ENCODE measurements around the gene RHEBL1. TPM values are rescaled to one million over a fixed set of nuclear protein-coding genes. Genes with fewer than 3 reads are reported as not detected.
A peak's percentile ranks its signal among the peaks of the same experiment; 100 is the strongest.

The RHEBL1 gene
- total RNA-seq, 5 donors from 2014 or later (not counting 1 experiment from before 2014, with no cell fraction given), result 2.3 to 5.3 (median 2.5) TPM

- Mint-ChIP-seq H3K4me1 (peaks cover 47 to 62% (median 60%) of the 10 kb centered on the region in 3 donors), H3K27ac (peak overlapping the region in 1 of 2 donors; percentile 11), H3K36me3 (peaks cover 46% of the 10 kb centered on the region), H3K9me3 (no peaks in the 10 kb centered on the region), H3K4me3 (no peak overlapping the region), H3K27me3 (no peaks in the 10 kb centered on the region)
- Histone ChIP-seq H3K4me1 (ENCODE audit: control insufficient read depth in 1 of 2, extremely low read depth in 1 of 2, insufficient read depth in 2 of 2, low read length in 2 of 2) (peaks cover 37 to 54% of the 10 kb centered on the region in 2 experiments), H3K36me3 (ENCODE audit: control insufficient read depth in 2 of 2, extremely low read depth in 1 of 2, insufficient read depth in 1 of 2, low read length in 1 of 2) (peaks cover 36 to 61% of the 10 kb centered on the region in 2 donors), H3K27me3 (replicated peaks in 1 of 2; ENCODE audit: control insufficient read depth in 2 of 2, extremely low read depth in 1 of 2, insufficient read depth in 2 of 2, low read length in 1 of 2) (no peaks in the 10 kb centered on the region), H3K9me3 (no peaks in the 10 kb centered on the region), H3K27ac (ENCODE audit: low read length) (no peak overlapping the region), H3K4me3 (ENCODE audit: control insufficient read depth in 1 of 2, extremely low read depth in 1 of 2, low read length in 1 of 2) (no peak overlapping the region)
- POLR2A ChIA-PET, result no interaction called here
- 100% methylated on average over 1 of the region's 5 CpGs for WGBS (ENCODE audit: insufficient coverage)
- ATAC-seq (replicated peaks in 1 of 4) (no peak), DNase-seq (no peak)
- CTCF ChIA-PET, result interaction anchor here in 1 of 2 donors (1.9 kb wide), 1 partner anchor 11 kb away, joined by 5 read pairs; no protein-coding TSS in a partner anchor
Observed at GRCh38 chr12:49054096-49054495, 15.7 kb downstream of the RHEBL1 start.

DNA sequence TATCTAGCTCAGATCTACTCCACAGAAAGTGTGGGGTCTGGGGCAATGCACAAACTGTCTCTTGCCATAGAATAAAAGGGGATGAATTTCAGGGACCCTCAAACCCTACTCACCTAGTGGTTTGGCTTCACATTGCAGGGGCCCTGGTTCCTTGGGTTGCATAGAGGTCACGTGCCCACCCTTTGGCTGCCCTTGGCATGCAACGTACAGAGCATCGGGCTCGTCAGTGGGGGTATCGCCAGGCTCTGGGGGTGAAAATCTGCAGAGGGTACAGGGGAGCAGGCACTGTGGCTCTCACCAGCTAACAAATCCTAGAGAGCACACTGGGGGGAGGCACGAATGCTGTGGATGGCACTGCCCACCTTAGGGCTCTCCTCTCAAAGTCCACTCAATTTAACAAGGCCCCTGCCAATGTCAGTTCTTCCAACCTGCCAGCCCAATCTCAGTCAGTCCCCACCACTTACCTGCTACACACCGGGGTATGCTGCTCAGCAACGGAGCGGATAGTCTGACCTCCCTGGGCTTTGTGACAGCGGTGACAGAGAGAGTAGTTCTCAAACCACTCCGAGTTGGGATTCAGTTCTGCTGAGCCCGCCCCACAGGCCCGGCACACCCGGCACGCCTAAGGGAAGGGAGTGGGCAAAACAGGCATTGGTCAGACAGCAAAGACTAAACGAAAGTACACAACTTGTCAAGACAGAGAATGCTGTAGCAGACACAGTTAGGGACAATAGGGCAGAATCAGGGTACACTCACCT lies 17.1 kb downstream of the RHEBL1 start:
- CTCF ChIA-PET, result no interaction called here
- H3K4me1 Mint-ChIP-seq, result peaks cover 33 to 48% (median 46%) of the 10 kb centered on the region in 3 donors
- POLR2A ChIA-PET, result no interaction called here

DNA sequence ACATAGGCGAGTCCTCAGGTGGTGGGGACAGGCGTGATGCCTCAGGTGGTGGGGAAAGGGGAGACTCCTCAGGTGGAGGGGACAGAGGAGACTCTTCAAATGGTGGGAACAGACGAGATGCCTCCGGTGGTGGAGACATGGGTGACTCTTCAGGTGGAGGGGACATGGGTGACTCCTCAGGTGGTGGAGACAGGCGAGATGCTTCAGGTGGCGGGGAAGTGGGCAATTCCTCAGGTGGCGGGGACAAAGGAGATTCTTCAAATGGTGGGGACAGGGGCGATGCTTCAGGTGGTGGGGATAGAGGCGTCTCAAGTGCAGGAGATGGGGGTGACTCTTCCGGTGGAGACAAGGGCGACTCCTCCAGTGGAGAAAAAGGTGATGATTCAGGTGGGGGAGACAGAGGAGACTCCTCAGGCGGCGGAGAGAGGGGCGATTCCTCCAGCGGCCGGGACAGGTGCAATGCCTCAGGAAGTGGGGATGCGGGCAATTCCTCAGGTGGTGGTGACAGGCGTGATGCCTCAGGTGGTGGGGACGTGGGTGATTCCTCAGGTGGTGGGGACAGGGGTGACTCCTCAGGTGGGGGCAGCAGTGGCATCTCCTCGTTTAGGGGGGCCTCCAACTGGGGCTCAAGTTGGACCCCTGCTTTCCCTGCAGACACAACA lies 17.9 kb downstream of the RHEBL1 start:
- Histone ChIP-seq H3K36me3 (ENCODE audit: control insufficient read depth in 2 of 2, extremely low read depth in 1 of 2, insufficient read depth in 1 of 2, low read length in 1 of 2) (peaks cover 36 to 82% of the 10 kb centered on the region in 2 donors), H3K27ac (ENCODE audit: low read length) (no peak overlapping the region), H3K4me3 (ENCODE audit: control insufficient read depth in 1 of 2, extremely low read depth in 1 of 2, low read length in 1 of 2) (no peak overlapping the region), H3K4me1 (ENCODE audit: control insufficient read depth in 1 of 2, extremely low read depth in 1 of 2, insufficient read depth in 2 of 2, low read length in 2 of 2) (peaks cover 16 to 32% of the 10 kb centered on the region in 2 experiments), H3K9me3 (no peaks in the 10 kb centered on the region), H3K27me3 (replicated peaks in 1 of 2; ENCODE audit: control insufficient read depth in 2 of 2, extremely low read depth in 1 of 2, insufficient read depth in 2 of 2, low read length in 1 of 2) (no peaks in the 10 kb centered on the region)
- ChIA-PET CTCF (no interaction called here), POLR2A (no interaction called here)
- no peak overlapping the region for H3K27ac Mint-ChIP-seq
- no peaks in the 10 kb centered on the region for H3K27me3 Mint-ChIP-seq
- DNase-seq (no peak), ATAC-seq (replicated peaks in 1 of 4) (no peak)
- no peak overlapping the region for H3K4me3 Mint-ChIP-seq
- H3K4me1 Mint-ChIP-seq, result peaks cover 26 to 41% (median 38%) of the 10 kb centered on the region in 3 donors
- no peaks in the 10 kb centered on the region for H3K9me3 Mint-ChIP-seq
- 95% methylated on average over 16 of the region's 20 CpGs for WGBS (ENCODE audit: insufficient coverage)
- H3K36me3 Mint-ChIP-seq, result peaks cover 63% of the 10 kb centered on the region

More for the DNA sequence above, 17.1 kb downstream of the RHEBL1 start:
- H3K9me3 Mint-ChIP-seq, result no peaks in the 10 kb centered on the region
- no peaks in the 10 kb centered on the region for H3K9me3 ChIP-seq
- no peak overlapping the region for H3K27ac Mint-ChIP-seq
- ATAC-seq (replicated peaks in 1 of 4), result no peak
- no peaks in the 10 kb centered on the region for H3K27me3 Mint-ChIP-seq
- H3K4me1 ChIP-seq (ENCODE audit: control insufficient read depth in 1 of 2, extremely low read depth in 1 of 2, insufficient read depth in 2 of 2, low read length in 2 of 2), result peaks cover 22 to 40% of the 10 kb centered on the region in 2 experiments
- peaks cover 36 to 76% of the 10 kb centered on the region in 2 donors for H3K36me3 ChIP-seq (ENCODE audit: control insufficient read depth in 2 of 2, extremely low read depth in 1 of 2, insufficient read depth in 1 of 2, low read length in 1 of 2)
- no peak overlapping the region for H3K4me3 ChIP-seq (ENCODE audit: control insufficient read depth in 1 of 2, extremely low read depth in 1 of 2, low read length in 1 of 2)
- no peaks in the 10 kb centered on the region for H3K27me3 ChIP-seq (replicated peaks in 1 of 2; ENCODE audit: control insufficient read depth in 2 of 2, extremely low read depth in 1 of 2, insufficient read depth in 2 of 2, low read length in 1 of 2)
- WGBS (ENCODE audit: insufficient coverage), result 96% methylated on average over 15 of the region's 16 CpGs
- no peak overlapping the region for H3K4me3 Mint-ChIP-seq
- no peak overlapping the region for H3K27ac ChIP-seq (ENCODE audit: low read length)
- H3K36me3 Mint-ChIP-seq, result peaks cover 60% of the 10 kb centered on the region
- DNase-seq, result no peak

DNA sequence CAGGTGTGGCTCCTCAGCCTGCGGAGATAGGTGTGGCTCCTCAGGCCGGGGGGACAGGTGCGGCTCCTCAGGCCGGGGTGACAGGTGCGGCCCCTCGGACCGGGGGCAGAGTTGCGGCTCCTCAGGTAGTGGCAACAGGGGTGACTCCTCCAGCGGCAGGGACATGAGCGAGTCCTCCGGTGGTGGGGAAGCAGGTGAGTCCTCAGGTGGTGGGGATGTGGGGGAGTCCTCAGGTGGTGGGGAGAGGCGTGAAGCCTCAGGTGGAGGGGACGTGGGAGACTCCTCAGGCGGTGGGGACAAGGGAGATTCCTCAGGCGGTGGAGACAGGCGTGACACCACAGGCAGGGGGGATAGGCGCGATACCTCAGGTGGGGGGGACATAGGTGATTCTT lies 18.4 kb downstream of the RHEBL1 start:
- no peak overlapping the region for H3K4me3 ChIP-seq (ENCODE audit: control insufficient read depth in 1 of 2, extremely low read depth in 1 of 2, low read length in 1 of 2)
- no peak overlapping the region for H3K27ac ChIP-seq (ENCODE audit: low read length)
- H3K27me3 ChIP-seq (replicated peaks in 1 of 2; ENCODE audit: control insufficient read depth in 2 of 2, extremely low read depth in 1 of 2, insufficient read depth in 2 of 2, low read length in 1 of 2), result no peaks in the 10 kb centered on the region
- peaks cover 20 to 35% (median 33%) of the 10 kb centered on the region in 3 donors for H3K4me1 Mint-ChIP-seq
- no peak for DNase-seq
- ATAC-seq (replicated peaks in 1 of 4), result no peak
- CTCF ChIA-PET, result no interaction called here
- WGBS (ENCODE audit: insufficient coverage), result 97% methylated on average over 15 of the region's 18 CpGs
- peaks cover 11 to 27% of the 10 kb centered on the region in 2 experiments for H3K4me1 ChIP-seq (ENCODE audit: control insufficient read depth in 1 of 2, extremely low read depth in 1 of 2, insufficient read depth in 2 of 2, low read length in 2 of 2)
- no peak overlapping the region for H3K27ac Mint-ChIP-seq
- no peaks in the 10 kb centered on the region for H3K9me3 ChIP-seq
- POLR2A ChIA-PET, result no interaction called here
- H3K9me3 Mint-ChIP-seq, result no peaks in the 10 kb centered on the region
- H3K36me3 ChIP-seq (ENCODE audit: control insufficient read depth in 2 of 2, extremely low read depth in 1 of 2, insufficient read depth in 1 of 2, low read length in 1 of 2), result peaks cover 39 to 87% of the 10 kb centered on the region in 2 donors
- no peaks in the 10 kb centered on the region for H3K27me3 Mint-ChIP-seq
- peaks cover 67% of the 10 kb centered on the region for H3K36me3 Mint-ChIP-seq
- H3K4me3 Mint-ChIP-seq, result no peak overlapping the region

GRCh38 chr12:49050507-49051372 lies 19.0 kb downstream of the RHEBL1 start:
- Mint-ChIP-seq H3K36me3 (peaks cover 71% of the 10 kb centered on the region), H3K27ac (no peak overlapping the region)

GRCh38 chr12:49049566-49050224 lies 20.1 kb downstream of the RHEBL1 start:
- Mint-ChIP-seq H3K27me3 (no peaks in the 10 kb centered on the region), H3K4me3 (no peak overlapping the region), H3K4me1 (peaks cover 4 to 19% (median 17%) of the 10 kb centered on the region in 3 donors), H3K36me3 (peaks cover 69% of the 10 kb centered on the region), H3K27ac (no peak overlapping the region), H3K9me3 (no peaks in the 10 kb centered on the region)
- DNase-seq (no peak), ATAC-seq (replicated peaks in 1 of 4) (no peak)
- H3K36me3 ChIP-seq (ENCODE audit: control insufficient read depth in 2 of 2, extremely low read depth in 1 of 2, insufficient read depth in 1 of 2, low read length in 1 of 2), result peaks cover 48 to 98% of the 10 kb centered on the region in 2 donors
- 94% methylated on average over 20 of the region's 20 CpGs for WGBS (ENCODE audit: insufficient coverage)
- no peaks in the 10 kb centered on the region for H3K9me3 ChIP-seq
- H3K4me1 ChIP-seq (ENCODE audit: control insufficient read depth in 1 of 2, extremely low read depth in 1 of 2, insufficient read depth in 2 of 2, low read length in 2 of 2), result peaks cover 0 to 10% of the 10 kb centered on the region in 2 experiments
- POLR2A ChIA-PET, result no interaction called here
- no peaks in the 10 kb centered on the region for H3K27me3 ChIP-seq (replicated peaks in 1 of 2; ENCODE audit: control insufficient read depth in 2 of 2, extremely low read depth in 1 of 2, insufficient read depth in 2 of 2, low read length in 1 of 2)
- CTCF ChIA-PET, result no interaction called here
- no peak overlapping the region for H3K27ac ChIP-seq (ENCODE audit: low read length)
- H3K4me3 ChIP-seq (ENCODE audit: control insufficient read depth in 1 of 2, extremely low read depth in 1 of 2, low read length in 1 of 2), result no peak overlapping the region

More at GRCh38 chr12:49050507-49051372, 19.0 kb downstream of the RHEBL1 start:
- no peak for ATAC-seq (replicated peaks in 1 of 4)
- CTCF ChIA-PET, result no interaction called here
- H3K9me3 ChIP-seq, result no peaks in the 10 kb centered on the region
- POLR2A ChIA-PET, result no interaction called here
- Mint-ChIP-seq H3K27me3 (no peaks in the 10 kb centered on the region), H3K9me3 (no peaks in the 10 kb centered on the region), H3K4me3 (no peak overlapping the region), H3K4me1 (peaks cover 14 to 29% (median 27%) of the 10 kb centered on the region in 3 donors)
- no peak overlapping the region for H3K27ac ChIP-seq (ENCODE audit: low read length)
- no peak for DNase-seq
- H3K4me1 ChIP-seq (ENCODE audit: control insufficient read depth in 1 of 2, extremely low read depth in 1 of 2, insufficient read depth in 2 of 2, low read length in 2 of 2), result peaks cover 5 to 21% of the 10 kb centered on the region in 2 experiments
- peaks cover 43 to 94% of the 10 kb centered on the region in 2 donors for H3K36me3 ChIP-seq (ENCODE audit: control insufficient read depth in 2 of 2, extremely low read depth in 1 of 2, insufficient read depth in 1 of 2, low read length in 1 of 2)
- H3K27me3 ChIP-seq (replicated peaks in 1 of 2; ENCODE audit: control insufficient read depth in 2 of 2, extremely low read depth in 1 of 2, insufficient read depth in 2 of 2, low read length in 1 of 2), result no peaks in the 10 kb centered on the region
- no peak overlapping the region for H3K4me3 ChIP-seq (ENCODE audit: control insufficient read depth in 1 of 2, extremely low read depth in 1 of 2, low read length in 1 of 2)
- WGBS (ENCODE audit: insufficient coverage), result 92% methylated on average over 7 of the region's 13 CpGs
